ENCODE data around the gene FMN1. TPM values are rescaled to one million over a fixed set of nuclear protein-coding genes. Genes with fewer than 3 reads are reported as not detected.
"Not testable (repeated sequence)": the region's sequence is repeated elsewhere in the genome, so short reads cannot be mapped to it uniquely, and the experiment has no call there.

FMN1 gene
- total RNA-seq, 2 experiments from 2014 or later = 0.04 to 0.13 TPM

- ChIA-PET POLR2A (no interaction called here), CTCF (no interaction called here)
These were observed 342.9 kb downstream of the FMN1 start for GRCh38 chr15:32851572-32851971.

- ChIA-PET CTCF (no interaction called here), POLR2A (no interaction called here)
These were observed 344.5 kb downstream of the FMN1 start for GRCh38 chr15:32849769-32850668.

- CTCF ChIA-PET, POLR2A ChIA-PET: not testable (repeated sequence)
These were observed 347.8 kb downstream of the FMN1 start for GRCh38 chr15:32846671-32847070.

GRCh38 chr15:32844118-32844711 lies 350.3 kb downstream of the FMN1 start:
- ChIA-PET CTCF (no interaction called here), POLR2A (no interaction called here)

- ChIA-PET POLR2A (no interaction called here), CTCF (no interaction called here)
These were observed 351.2 kb downstream of the FMN1 start for GRCh38 chr15:32843219-32843815.

- CTCF ChIA-PET = no interaction called here
- POLR2A ChIA-PET = no interaction called here
These were observed 352.4 kb downstream of the FMN1 start for GRCh38 chr15:32842081-32842480.

- CTCF ChIA-PET = no interaction called here
- POLR2A ChIA-PET = no interaction called here
These were observed 353.8 kb downstream of the FMN1 start for GRCh38 chr15:32840507-32841245.

- POLR2A ChIA-PET = no interaction called here
- CTCF ChIA-PET = no interaction called here
These were observed 355.7 kb downstream of the FMN1 start for GRCh38 chr15:32838820-32839219.

- CTCF ChIA-PET = no interaction called here
- POLR2A ChIA-PET = no interaction called here
These were observed 356.2 kb downstream of the FMN1 start for GRCh38 chr15:32838338-32838737.

GRCh38 chr15:32837935-32838334 lies 356.6 kb downstream of the FMN1 start:
- POLR2A ChIA-PET = no interaction called here
- CTCF ChIA-PET = no interaction called here

- POLR2A ChIA-PET = no interaction called here
- CTCF ChIA-PET = no interaction called here
These were observed 360.4 kb downstream of the FMN1 start for GRCh38 chr15:32834156-32834555.

- POLR2A ChIA-PET = no interaction called here
- CTCF ChIA-PET = no interaction called here
These were observed 361.1 kb downstream of the FMN1 start for GRCh38 chr15:32833379-32833821.

GRCh38 chr15:32831485-32831884 lies 363.0 kb downstream of the FMN1 start:
- POLR2A ChIA-PET = no interaction called here
- CTCF ChIA-PET = no interaction called here

- ChIA-PET POLR2A (no interaction called here), CTCF (no interaction called here)
These were observed 364.3 kb downstream of the FMN1 start for GRCh38 chr15:32830241-32830640.

- CTCF ChIA-PET = no interaction called here
- POLR2A ChIA-PET = no interaction called here
These were observed 365.1 kb downstream of the FMN1 start for GRCh38 chr15:32829436-32829835.

GRCh38 chr15:32828507-32829186 lies 365.9 kb downstream of the FMN1 start:
- POLR2A ChIA-PET = no interaction called here
- CTCF ChIA-PET = no interaction called here

GRCh38 chr15:32826685-32827084 lies 367.8 kb downstream of the FMN1 start:
- ChIA-PET POLR2A (no interaction called here), CTCF (no interaction called here)

GRCh38 chr15:32825219-32825618 lies 369.3 kb downstream of the FMN1 start:
- POLR2A ChIA-PET = no interaction called here
- CTCF ChIA-PET = no interaction called here

- CTCF ChIA-PET = no interaction called here
These were observed 369.7 kb downstream of the FMN1 start for GRCh38 chr15:32824777-32825176.

GRCh38 chr15:32823750-32824149 lies 370.8 kb downstream of the FMN1 start:
- POLR2A ChIA-PET = no interaction called here
- CTCF ChIA-PET = no interaction called here

More at GRCh38 chr15:32824777-32825176, 369.7 kb downstream of the FMN1 start:
- POLR2A ChIA-PET = no interaction called here

Data from activated CD8-positive, alpha-beta memory T cell treated with anti-CD3 and anti-CD28 coated beads for 36 hours (primary cell).